Activated CD4-positive, alpha-beta T cell treated with anti-CD3 and anti-CD28 coated beads, Interleukin-2, amount 10 ng/mL, durations not matched to agents 7 days and 5 days (primary cell): ENCODE data around the gene TMEM86B. TPM values are rescaled to one million over a fixed set of nuclear protein-coding genes. Genes with fewer than 3 reads are reported as not detected.

Experiments
- CTCF ChIA-PET: fragments of 350-600 bp; sonication (Branson Sonifier 250); formaldehyde crosslinking; loops from one replicate; lab custom pipeline; 2021; ENCODE audit warnings: antibody characterized with exemption; lab: Charles Lee
- POLR2A ChIA-PET: fragments of 350-600 bp; sonication (Branson Sonifier 250); formaldehyde crosslinking; loops from one replicate; lab custom pipeline; 2021; ENCODE audit warnings: antibody characterized with exemption; lab: Charles Lee
- DNase-seq: peaks from one replicate; pipeline ENCODE4 v3.0.0-alpha.2; 2020
- H3K27ac Mint-ChIP-seq: one replicate; pipeline ENCODE4 v1.8.0; 2021; ENCODE audit warnings: mild to moderate bottlenecking, moderate library complexity, mixed read lengths
- H3K27me3 Mint-ChIP-seq: one replicate; pipeline ENCODE4 v1.8.0; 2021; ENCODE audit warnings: mixed read lengths
- H3K36me3 Mint-ChIP-seq: one replicate; pipeline ENCODE4 v1.8.0; 2021; ENCODE audit warnings: low read depth, mixed read lengths
- H3K4me1 Mint-ChIP-seq: one replicate; pipeline ENCODE4 v1.8.0; 2021; ENCODE audit warnings: mixed read lengths
- H3K4me3 Mint-ChIP-seq: one replicate; pipeline ENCODE4 v1.8.0; 2021; ENCODE audit warnings: mild to moderate bottlenecking, moderate library complexity, mixed read lengths
- H3K9me3 Mint-ChIP-seq: one replicate; pipeline ENCODE4 v1.8.0; 2021; ENCODE audit warnings: mixed read lengths
- total RNA-seq, 2 experiments: library from RNA; stranded (reverse); gene quantifications; one replicate each; pipeline ENCODE4 v1.2.3, GENCODE V29; 2021

The TMEM86B gene
- total RNA-seq, 2 experiments from 2014 or later = 12.7 to 16.7 TPM

- ChIA-PET CTCF (interaction anchor here (0.7 to 1.4 kb wide), 8 partner anchors 13 to 377 kb away, joined by 3 read pairs; partner anchors contain the start of gene TMEM238), POLR2A (interaction anchor here (0.6 to 0.9 kb wide), 3 partner anchors 152 to 399 kb away, joined by 3 to 4 read pairs (median 3); partner anchors contain the start of gene UBE2S)
- H3K4me1 Mint-ChIP-seq = peaks cover 64% of the 10 kb centered on the region
- no peaks in the 10 kb centered on the region for H3K27me3 Mint-ChIP-seq
- H3K36me3 Mint-ChIP-seq = peaks cover 57% of the 10 kb centered on the region
- peak; percentile 51 for DNase-seq
- no peaks in the 10 kb centered on the region for H3K9me3 Mint-ChIP-seq
- H3K4me3 Mint-ChIP-seq = peak overlapping the region; percentile 95
- peak overlapping the region; percentile 98 for H3K27ac Mint-ChIP-seq
Measured at GRCh38 chr19:55255618-55256423, 27.3 kb upstream of the TMEM86B start.

- H3K27ac Mint-ChIP-seq = peak overlapping the region; percentile 98
- ChIA-PET CTCF (interaction anchor here (0.6 to 1.3 kb wide), 7 partner anchors 9 to 249 kb away, joined by 3 to 5 read pairs (median 3); no protein-coding TSS in a partner anchor), POLR2A (interaction anchor here (0.6 to 1.6 kb wide), 2 partner anchors 26 to 153 kb away, joined by 4 to 7 read pairs; partner anchors contain the start of gene UBE2S)
- peaks cover 58% of the 10 kb centered on the region for H3K4me1 Mint-ChIP-seq
- H3K36me3 Mint-ChIP-seq = peaks cover 61% of the 10 kb centered on the region
- H3K4me3 Mint-ChIP-seq = peak overlapping the region; percentile 95
- H3K27me3 Mint-ChIP-seq = no peaks in the 10 kb centered on the region
- H3K9me3 Mint-ChIP-seq = no peaks in the 10 kb centered on the region
- no peak for DNase-seq
Measured at GRCh38 chr19:55254625-55254977, 26.0 kb upstream of the TMEM86B start.

- Mint-ChIP-seq H3K4me3 (peak overlapping the region; percentile 95), H3K4me1 (peaks cover 58% of the 10 kb centered on the region), H3K36me3 (peaks cover 60% of the 10 kb centered on the region)
Measured at GRCh38 chr19:55253842-55254624, 25.5 kb upstream of the TMEM86B start.

GRCh38 chr19:55252760-55253663 lies 24.4 kb upstream of the TMEM86B start:
- Mint-ChIP-seq H3K9me3 (no peaks in the 10 kb centered on the region), H3K4me1 (peaks cover 67% of the 10 kb centered on the region), H3K27me3 (no peaks in the 10 kb centered on the region), H3K27ac (peak overlapping the region; percentile 98), H3K4me3 (peak overlapping the region; percentile 95), H3K36me3 (peaks cover 63% of the 10 kb centered on the region)
- DNase-seq = no peak
- CTCF ChIA-PET = interaction anchor here (0.6 to 2.0 kb wide), 5 partner anchors 29 to 370 kb away, joined by 3 to 5 read pairs (median 4); no protein-coding TSS in a partner anchor
- POLR2A ChIA-PET = interaction anchor here (0.9 to 1.6 kb wide), 3 partner anchors 87 to 154 kb away, joined by 3 to 7 read pairs (median 5); partner anchors contain the start of genes KMT5C, PPP1R12C and UBE2S

More at GRCh38 chr19:55253842-55254624, 25.5 kb upstream of the TMEM86B start:
- Mint-ChIP-seq H3K9me3 (no peaks in the 10 kb centered on the region), H3K27ac (peak overlapping the region; percentile 98), H3K27me3 (no peaks in the 10 kb centered on the region)
- ChIA-PET POLR2A (interaction anchor here (0.6 to 1.6 kb wide), 5 partner anchors 26 to 153 kb away, joined by 3 to 7 read pairs (median 4); partner anchors contain the start of genes KMT5C, PPP1R12C and UBE2S), CTCF (interaction anchor here (0.6 to 2.0 kb wide), 9 partner anchors 9 to 228 kb away, joined by 3 to 5 read pairs (median 3); no protein-coding TSS in a partner anchor)
- peak; percentile 75 for DNase-seq

- Mint-ChIP-seq H3K4me1 (peaks cover 59% of the 10 kb centered on the region), H3K27me3 (no peaks in the 10 kb centered on the region), H3K4me3 (peak overlapping the region; percentile 95), H3K27ac (peak overlapping the region; percentile 98), H3K36me3 (peaks cover 51% of the 10 kb centered on the region), H3K9me3 (no peaks in the 10 kb centered on the region)
- CTCF ChIA-PET = interaction anchor here (1.0 to 1.2 kb wide), 2 partner anchors 10 to 142 kb away, joined by 3 to 4 read pairs; no protein-coding TSS in a partner anchor
- DNase-seq = peak; percentile 51
- POLR2A ChIA-PET = no interaction called here
Measured at GRCh38 chr19:55251341-55252081, 22.9 kb upstream of the TMEM86B start.

GRCh38 chr19:55250262-55251036 lies 21.9 kb upstream of the TMEM86B start:
- POLR2A ChIA-PET = no interaction called here

GRCh38 chr19:55249841-55250240 lies 21.3 kb upstream of the TMEM86B start:
- no peak overlapping the region for H3K4me3 Mint-ChIP-seq
- H3K9me3 Mint-ChIP-seq = no peaks in the 10 kb centered on the region
- peaks cover 38% of the 10 kb centered on the region for H3K36me3 Mint-ChIP-seq
- H3K27me3 Mint-ChIP-seq = no peaks in the 10 kb centered on the region
- POLR2A ChIA-PET = no interaction called here
- no peak overlapping the region for H3K27ac Mint-ChIP-seq
- DNase-seq = no peak
- H3K4me1 Mint-ChIP-seq = peaks cover 46% of the 10 kb centered on the region
- CTCF ChIA-PET = interaction anchor here (0.7 kb wide), 2 partner anchors 14 to 298 kb away, joined by 3 to 4 read pairs; no protein-coding TSS in a partner anchor

More at GRCh38 chr19:55250262-55251036, 21.9 kb upstream of the TMEM86B start:
- H3K27ac Mint-ChIP-seq = peak overlapping the region; percentile 98
- H3K36me3 Mint-ChIP-seq = peaks cover 43% of the 10 kb centered on the region
- peak overlapping the region; percentile 95 for H3K4me3 Mint-ChIP-seq
- H3K9me3 Mint-ChIP-seq = no peaks in the 10 kb centered on the region
- no peak for DNase-seq
- H3K27me3 Mint-ChIP-seq = no peaks in the 10 kb centered on the region
- H3K4me1 Mint-ChIP-seq = peaks cover 49% of the 10 kb centered on the region
- CTCF ChIA-PET = interaction anchor here (0.7 to 1.0 kb wide), 3 partner anchors 15 to 298 kb away, joined by 3 to 4 read pairs (median 4); no protein-coding TSS in a partner anchor

GRCh38 chr19:55248704-55249103 lies 20.1 kb upstream of the TMEM86B start:
- Mint-ChIP-seq H3K27me3 (no peaks in the 10 kb centered on the region), H3K9me3 (no peaks in the 10 kb centered on the region), H3K36me3 (peaks cover 38% of the 10 kb centered on the region), H3K4me3 (no peak overlapping the region), H3K4me1 (peaks cover 42% of the 10 kb centered on the region), H3K27ac (peak overlapping the region; percentile 70)
- DNase-seq = no peak
- CTCF ChIA-PET = no interaction called here
- POLR2A ChIA-PET = no interaction called here

- H3K27ac Mint-ChIP-seq = peak overlapping the region; percentile 9
- no peaks in the 10 kb centered on the region for H3K9me3 Mint-ChIP-seq
- no peaks in the 10 kb centered on the region for H3K27me3 Mint-ChIP-seq
- peaks cover 37% of the 10 kb centered on the region for H3K4me1 Mint-ChIP-seq
- H3K36me3 Mint-ChIP-seq = peaks cover 38% of the 10 kb centered on the region
- POLR2A ChIA-PET = no interaction called here
- DNase-seq = no peak
- CTCF ChIA-PET = no interaction called here
- H3K4me3 Mint-ChIP-seq = no peak overlapping the region
Measured at GRCh38 chr19:55248166-55248675, 19.7 kb upstream of the TMEM86B start.

- peaks cover 40% of the 10 kb centered on the region for H3K36me3 Mint-ChIP-seq
- POLR2A ChIA-PET = no interaction called here
- peaks cover 34% of the 10 kb centered on the region for H3K4me1 Mint-ChIP-seq
Measured at GRCh38 chr19:55247621-55248099, 19.1 kb upstream of the TMEM86B start.

More at GRCh38 chr19:55247621-55248099, 19.1 kb upstream of the TMEM86B start:
- H3K9me3 Mint-ChIP-seq = no peaks in the 10 kb centered on the region
- no peaks in the 10 kb centered on the region for H3K27me3 Mint-ChIP-seq
- H3K27ac Mint-ChIP-seq = no peak overlapping the region
- CTCF ChIA-PET = no interaction called here
- no peak for DNase-seq
- no peak overlapping the region for H3K4me3 Mint-ChIP-seq
